ENCODE measurements around the gene RBM39. TPM values are rescaled to one million over a fixed set of nuclear protein-coding genes. Genes with fewer than 3 reads are reported as not detected.

The RBM39 gene
- total and polyA plus RNA-seq, 2 of the 13 experiments (the other 11 are each of a cell fraction or from before 2014, with no cell fraction given): 788 to 920 TPM

DNA sequence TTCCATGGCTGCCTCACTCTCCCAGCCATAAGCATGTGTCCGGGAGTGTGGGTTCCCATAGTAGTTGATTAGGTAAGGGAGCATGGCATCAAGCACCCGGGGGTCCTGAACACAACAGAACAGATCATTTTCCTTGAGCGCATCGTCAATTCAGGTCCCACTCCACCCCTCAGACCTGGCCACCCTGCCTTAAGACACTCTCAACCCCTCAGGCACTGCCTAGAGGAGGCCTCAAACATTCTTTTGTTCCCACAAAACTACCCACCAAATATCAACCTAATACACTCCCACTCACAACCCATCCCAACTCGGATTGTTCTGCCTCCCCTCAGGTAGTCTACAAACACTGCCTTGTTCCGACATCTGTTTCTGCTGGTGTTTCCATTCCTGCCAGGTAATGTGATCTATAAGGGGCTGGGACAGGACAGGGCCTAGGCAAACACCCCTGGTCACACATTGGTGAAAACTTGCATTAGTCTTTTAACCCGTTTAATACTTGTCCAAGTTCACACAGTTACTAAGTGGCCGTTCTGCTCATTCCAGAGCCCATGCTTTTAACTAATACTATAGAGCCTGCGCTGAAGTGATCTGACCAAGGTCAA is 44.3 kb downstream of the RBM39 start (continued):
- TF ChIP-seq, protein P1, sequence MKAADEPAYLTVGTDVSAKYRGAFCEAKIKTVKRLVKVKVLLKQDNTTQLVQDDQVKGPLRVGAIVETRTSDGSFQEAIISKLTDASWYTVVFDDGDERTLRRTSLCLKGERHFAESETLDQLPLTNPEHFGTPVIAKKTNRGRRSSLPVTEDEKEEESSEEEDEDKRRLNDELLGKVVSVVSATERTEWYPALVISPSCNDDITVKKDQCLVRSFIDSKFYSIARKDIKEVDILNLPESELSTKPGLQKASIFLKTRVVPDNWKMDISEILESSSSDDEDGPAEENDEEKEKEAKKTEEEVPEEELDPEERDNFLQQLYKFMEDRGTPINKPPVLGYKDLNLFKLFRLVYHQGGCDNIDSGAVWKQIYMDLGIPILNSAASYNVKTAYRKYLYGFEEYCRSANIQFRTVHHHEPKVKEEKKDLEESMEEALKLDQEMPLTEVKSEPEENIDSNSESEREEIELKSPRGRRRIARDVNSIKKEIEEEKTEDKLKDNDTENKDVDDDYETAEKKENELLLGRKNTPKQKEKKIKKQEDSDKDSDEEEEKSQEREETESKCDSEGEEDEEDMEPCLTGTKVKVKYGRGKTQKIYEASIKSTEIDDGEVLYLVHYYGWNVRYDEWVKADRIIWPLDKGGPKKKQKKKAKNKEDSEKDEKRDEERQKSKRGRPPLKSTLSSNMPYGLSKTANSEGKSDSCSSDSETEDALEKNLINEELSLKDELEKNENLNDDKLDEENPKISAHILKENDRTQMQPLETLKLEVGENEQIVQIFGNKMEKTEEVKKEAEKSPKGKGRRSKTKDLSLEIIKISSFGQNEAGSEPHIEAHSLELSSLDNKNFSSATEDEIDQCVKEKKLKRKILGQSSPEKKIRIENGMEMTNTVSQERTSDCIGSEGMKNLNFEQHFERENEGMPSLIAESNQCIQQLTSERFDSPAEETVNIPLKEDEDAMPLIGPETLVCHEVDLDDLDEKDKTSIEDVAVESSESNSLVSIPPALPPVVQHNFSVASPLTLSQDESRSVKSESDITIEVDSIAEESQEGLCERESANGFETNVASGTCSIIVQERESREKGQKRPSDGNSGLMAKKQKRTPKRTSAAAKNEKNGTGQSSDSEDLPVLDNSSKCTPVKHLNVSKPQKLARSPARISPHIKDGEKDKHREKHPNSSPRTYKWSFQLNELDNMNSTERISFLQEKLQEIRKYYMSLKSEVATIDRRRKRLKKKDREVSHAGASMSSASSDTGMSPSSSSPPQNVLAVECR (CRISPR knock-in tag; IDR thresholded peaks at IDR 0.05; ENCODE audit: borderline replicate concordance): no peak
- peak; percentile 40; the same call in 1 of the 2 replicates for TF ChIP-seq ZNF558 (CRISPR knock-in tag; IDR thresholded peaks at IDR 0.05; ENCODE audit: borderline replicate concordance)
- no peak for TF ChIP-seq ZNF792 (CRISPR knock-in tag; IDR thresholded peaks at IDR 0.05)
- no peak; the same call in 1 of the 2 replicates for TF ChIP-seq ZNF501 (CRISPR knock-in tag; IDR thresholded peaks at IDR 0.05)
- TF ChIP-seq SMC3 (IDR thresholded peaks at IDR 0.05; ENCODE audit: low read length): no peak
- no peak for TF ChIP-seq CSRNP2 (CRISPR knock-in tag; conservative IDR thresholded peaks at IDR 0.05; ENCODE audit: low read depth)
- TF ChIP-seq MAZ (IDR thresholded peaks at IDR 0.05; ENCODE audit: borderline replicate concordance, low read depth, low read length): no peak
- TF ChIP-seq MAZ (CRISPR knock-in tag; IDR thresholded peaks at IDR 0.05; ENCODE audit: low read depth): peak; percentile 77; the same call in 1 of the 2 replicates
- TF ChIP-seq HNRNPL (IDR thresholded peaks at IDR 0.05; ENCODE audit: low read depth, low read length): no peak
- TF ChIP-seq ZNF780A (CRISPR knock-in tag; IDR thresholded peaks at IDR 0.05): no peak
- TF ChIP-seq, protein P2, sequence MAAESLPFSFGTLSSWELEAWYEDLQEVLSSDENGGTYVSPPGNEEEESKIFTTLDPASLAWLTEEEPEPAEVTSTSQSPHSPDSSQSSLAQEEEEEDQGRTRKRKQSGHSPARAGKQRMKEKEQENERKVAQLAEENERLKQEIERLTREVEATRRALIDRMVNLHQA (CRISPR knock-in tag; IDR thresholded peaks at IDR 0.05): no peak
- TF ChIP-seq U2AF2 (IDR thresholded peaks at IDR 0.05; ENCODE audit: low read depth, low read length): no peak
- TF ChIP-seq NCOA1 (CRISPR knock-in tag; IDR thresholded peaks at IDR 0.05): no peak
- TF ChIP-seq ZNF513 (CRISPR knock-in tag; conservative IDR thresholded peaks at IDR 0.05): no peak
- no peak for TF ChIP-seq SATB2 (CRISPR knock-in tag; IDR thresholded peaks at IDR 0.05)
- no peak for TF ChIP-seq JUNB (CRISPR knock-in tag; IDR thresholded peaks at IDR 0.05; ENCODE audit: borderline replicate concordance)
- no peak for TF ChIP-seq ZNF850 (CRISPR knock-in tag; conservative IDR thresholded peaks at IDR 0.05)
- TF ChIP-seq SMARCC2 (IDR thresholded peaks at IDR 0.05): no peak
- no peak for TF ChIP-seq JUN (CRISPR knock-in tag; IDR thresholded peaks at IDR 0.05)
- TF ChIP-seq, protein P3, sequence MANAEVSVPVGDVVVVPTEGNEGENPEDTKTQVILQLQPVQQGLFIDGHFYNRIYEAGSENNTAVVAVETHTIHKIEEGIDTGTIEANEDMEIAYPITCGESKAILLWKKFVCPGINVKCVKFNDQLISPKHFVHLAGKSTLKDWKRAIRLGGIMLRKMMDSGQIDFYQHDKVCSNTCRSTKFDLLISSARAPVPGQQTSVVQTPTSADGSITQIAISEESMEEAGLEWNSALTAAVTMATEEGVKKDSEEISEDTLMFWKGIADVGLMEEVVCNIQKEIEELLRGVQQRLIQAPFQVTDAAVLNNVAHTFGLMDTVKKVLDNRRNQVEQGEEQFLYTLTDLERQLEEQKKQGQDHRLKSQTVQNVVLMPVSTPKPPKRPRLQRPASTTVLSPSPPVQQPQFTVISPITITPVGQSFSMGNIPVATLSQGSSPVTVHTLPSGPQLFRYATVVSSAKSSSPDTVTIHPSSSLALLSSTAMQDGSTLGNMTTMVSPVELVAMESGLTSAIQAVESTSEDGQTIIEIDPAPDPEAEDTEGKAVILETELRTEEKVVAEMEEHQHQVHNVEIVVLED (CRISPR knock-in tag; IDR thresholded peaks at IDR 0.05; ENCODE audit: borderline replicate concordance): peak; percentile 64
